Measurements from ENCODE around the gene SMIM10L1.

DNA sequence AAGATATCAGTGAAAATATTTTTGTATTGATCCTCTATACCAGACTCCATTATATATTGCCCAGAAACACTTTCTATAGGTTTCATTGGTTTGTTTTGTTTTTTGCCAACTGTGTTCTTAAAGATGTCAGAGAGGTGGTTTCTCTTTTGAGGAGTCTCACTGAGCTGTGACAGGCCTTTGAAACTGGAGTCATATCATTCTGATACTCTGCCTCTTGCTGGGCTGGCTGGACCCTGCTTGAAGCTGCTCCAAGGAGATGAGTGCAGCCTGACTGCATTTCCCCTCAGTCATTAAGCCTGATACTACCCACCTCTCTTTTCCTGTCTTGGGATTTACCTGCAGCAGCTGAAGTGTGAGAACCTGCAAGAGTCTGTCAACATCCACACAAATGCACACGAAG is 20.2 kb upstream of the SMIM10L1 start:
- TF ChIP-seq POLR2A (IDR thresholded peaks at IDR 0.05; ENCODE audit: control extremely low read depth in 1 of 2, low read depth in 2 of 2, low read length in 2 of 2) (no peak), CTCF (IDR thresholded peaks at IDR 0.05; ENCODE audit: control extremely low read depth in 1 of 3, insufficient read depth in 1 of 3, low read depth in 1 of 3, low read length in 3 of 3) (no peak), EZH2 (IDR thresholded peaks at IDR 0.05; ENCODE audit: low read depth, low read length, severe bottlenecking) (no peak)
